NCI-H1105 (cell line): Measurements from ENCODE around the gene BPIFB2.
"Not testable (repeated sequence)": the region's sequence is repeated elsewhere in the genome, so short reads cannot be mapped to it uniquely, and the experiment has no call there.

ENCODE experiments used
- DNase-seq: peaks from one replicate; lab custom pipeline; 2025; lab: John Stamatoyannopoulos, UW

Gene BPIFB2

GRCh38 chr20:32970115-32970972 is 37.2 kb upstream of the BPIFB2 start:
- DNase-seq, result no peak

DNA sequence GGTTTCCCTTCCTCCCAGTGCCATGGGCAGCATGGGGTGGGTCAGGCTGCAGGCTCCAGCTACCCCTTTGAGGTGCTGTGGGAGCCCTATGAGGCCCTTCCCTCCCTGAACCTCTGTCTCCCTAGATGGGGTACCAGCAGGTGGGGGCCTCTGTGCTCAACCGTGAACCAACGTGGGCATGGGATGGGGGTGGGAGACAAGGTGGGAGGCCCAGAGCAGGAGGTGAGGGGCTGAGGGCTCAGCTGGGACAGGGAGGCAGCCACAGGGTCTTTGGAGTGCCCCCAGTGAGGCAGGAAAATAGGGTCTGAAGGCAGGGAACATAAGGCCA is 36.6 kb upstream of the BPIFB2 start:
- no peak for DNase-seq

- no peak for DNase-seq
Measured at GRCh38 chr20:32971703-32972161, 35.8 kb upstream of the BPIFB2 start.

GRCh38 chr20:32972181-32973076 is 35.1 kb upstream of the BPIFB2 start:
- no peak for DNase-seq

- no peak for DNase-seq
Measured at GRCh38 chr20:32973077-32973717, 34.3 kb upstream of the BPIFB2 start.

- DNase-seq, result not testable (repeated sequence)
Measured at GRCh38 chr20:32974204-32975064, 33.1 kb upstream of the BPIFB2 start.

GRCh38 chr20:32975121-32975520 is 32.4 kb upstream of the BPIFB2 start:
- not testable (repeated sequence) for DNase-seq

GRCh38 chr20:32975698-32976674 is 31.5 kb upstream of the BPIFB2 start:
- no peak for DNase-seq

DNA sequence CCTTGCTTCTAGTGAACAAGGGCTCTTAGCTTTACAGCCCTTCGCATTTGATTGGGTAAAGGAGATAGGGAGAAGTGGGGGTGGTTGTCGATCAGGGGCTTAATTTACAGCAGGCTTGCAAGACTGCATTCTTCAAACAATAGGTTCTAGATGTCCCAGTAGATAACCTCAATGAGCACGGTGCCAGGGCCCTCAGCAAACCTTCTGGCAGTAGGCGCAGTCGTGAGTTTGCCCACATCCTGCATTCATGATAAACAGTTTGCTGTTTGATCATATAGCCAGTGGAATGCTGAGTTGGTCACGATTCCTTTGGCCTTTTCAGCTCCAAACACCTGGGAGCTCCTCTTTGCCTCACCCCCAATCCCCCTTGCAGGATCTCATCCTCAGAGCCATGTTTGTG is 30.8 kb upstream of the BPIFB2 start:
- no peak for DNase-seq

DNA sequence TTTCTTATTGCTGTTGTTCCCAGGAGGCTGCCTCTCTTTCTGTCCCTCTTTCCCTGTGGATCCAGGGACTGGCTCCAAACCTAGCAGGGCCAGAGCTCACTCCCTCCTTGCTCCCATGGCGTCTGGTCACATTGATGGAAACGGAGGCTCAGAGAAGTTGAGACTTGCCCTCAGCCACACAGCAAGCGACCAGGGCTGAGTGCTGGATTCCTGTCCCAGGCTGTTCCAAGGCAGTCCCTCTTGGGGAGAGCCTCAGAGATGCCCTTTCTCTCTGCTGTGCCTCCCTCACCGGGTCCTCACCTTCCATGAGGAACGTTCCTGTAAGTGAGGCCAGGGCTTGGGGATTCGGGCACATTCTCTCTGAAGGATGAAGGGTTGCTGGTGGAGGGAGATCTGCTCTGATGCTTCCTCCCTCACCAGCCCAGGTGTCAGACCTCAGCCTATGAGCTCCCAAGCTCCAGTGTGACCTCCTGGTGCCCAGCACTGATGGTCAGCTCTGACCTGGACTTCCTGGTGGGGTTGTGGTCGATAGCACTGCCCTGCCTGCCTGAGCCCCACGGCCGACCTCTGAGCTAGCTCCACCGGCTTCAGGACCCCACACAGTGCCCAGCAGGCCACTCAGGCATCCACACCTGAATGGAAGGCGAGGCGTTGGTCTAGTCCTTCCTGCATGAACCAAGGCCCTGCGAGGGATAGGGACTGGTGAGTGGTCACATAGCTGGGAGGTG is 30.1 kb upstream of the BPIFB2 start:
- DNase-seq, result no peak

DNA sequence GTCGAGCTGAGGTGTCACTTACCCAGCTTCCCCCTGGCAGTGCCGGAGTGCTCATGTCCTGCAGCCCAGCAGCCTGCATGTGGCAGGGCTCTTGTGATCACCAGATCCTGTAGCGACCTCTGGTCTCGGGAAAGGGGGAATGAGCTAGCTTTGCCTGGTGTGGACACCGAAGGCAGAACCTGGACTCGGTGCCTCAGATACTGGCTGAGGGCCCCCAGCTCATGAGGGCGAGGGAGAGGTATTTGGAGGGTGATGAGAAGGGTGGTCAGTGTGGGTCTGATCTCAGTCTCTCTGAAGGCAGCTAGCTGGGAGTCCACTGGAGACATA is 29.5 kb upstream of the BPIFB2 start:
- no peak for DNase-seq

GRCh38 chr20:32979201-32979998 is 28.1 kb upstream of the BPIFB2 start:
- DNase-seq, result no peak

DNA sequence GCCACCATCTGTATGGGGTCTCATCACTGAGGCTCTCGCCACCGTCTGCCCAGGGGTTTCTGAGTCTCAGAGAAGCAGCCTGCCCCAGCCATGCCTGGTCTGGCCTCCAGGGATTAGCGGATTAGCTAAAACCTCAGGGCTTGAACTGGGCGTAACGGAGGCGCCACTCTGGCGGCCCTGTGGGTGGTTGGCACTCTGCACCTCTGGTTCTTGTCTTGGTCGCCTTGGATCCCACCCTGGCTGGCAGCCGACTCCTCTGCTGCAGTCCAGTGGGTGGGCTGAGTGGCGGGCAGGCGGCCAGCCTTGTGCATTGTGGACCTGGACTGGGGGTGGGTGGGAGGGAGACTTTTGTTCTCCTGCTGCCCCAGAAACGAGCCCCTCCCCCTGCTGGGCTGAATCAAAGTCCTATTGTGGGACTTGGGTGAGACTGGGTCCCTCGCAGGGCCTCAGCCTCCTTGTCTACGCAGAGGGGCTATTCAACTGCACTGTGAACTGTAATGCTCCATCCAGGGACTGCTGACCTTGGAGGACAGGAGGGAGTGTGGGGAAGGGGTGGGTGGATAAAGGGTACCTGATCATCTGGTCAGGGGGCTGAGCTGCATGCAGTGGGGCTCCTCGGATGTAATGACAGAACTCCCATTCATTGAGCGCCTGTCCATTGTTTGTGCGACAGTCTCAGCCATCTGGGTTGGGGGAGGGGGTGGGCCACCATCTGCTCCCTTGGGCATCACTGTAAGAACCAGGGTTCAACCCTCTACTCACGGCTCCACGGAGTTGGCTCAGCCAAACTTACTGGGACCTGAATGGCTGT is 27.2 kb upstream of the BPIFB2 start:
- no peak for DNase-seq

DNA sequence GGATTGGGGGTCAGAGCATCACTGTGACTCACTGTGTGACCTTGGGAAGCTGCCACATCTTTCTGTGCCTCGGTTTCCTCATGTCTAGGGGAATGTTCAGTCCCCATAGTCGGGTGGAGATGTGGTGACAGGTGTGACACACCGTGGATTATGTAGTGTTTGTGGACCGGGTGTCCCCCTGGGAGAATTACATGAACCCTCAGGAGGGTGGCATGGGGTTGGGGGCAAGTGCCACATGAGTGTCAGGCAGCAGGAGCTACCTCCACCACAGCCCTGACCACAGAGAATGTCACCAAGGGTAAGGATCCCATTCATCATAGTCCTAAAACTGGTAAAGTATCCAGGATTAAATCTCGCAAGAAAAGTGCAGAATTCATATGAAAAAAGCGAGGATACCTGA is 26.5 kb upstream of the BPIFB2 start:
- no peak for DNase-seq

GRCh38 chr20:32982617-32983458 is 24.7 kb upstream of the BPIFB2 start:
- peak; percentile 29 for DNase-seq

DNA sequence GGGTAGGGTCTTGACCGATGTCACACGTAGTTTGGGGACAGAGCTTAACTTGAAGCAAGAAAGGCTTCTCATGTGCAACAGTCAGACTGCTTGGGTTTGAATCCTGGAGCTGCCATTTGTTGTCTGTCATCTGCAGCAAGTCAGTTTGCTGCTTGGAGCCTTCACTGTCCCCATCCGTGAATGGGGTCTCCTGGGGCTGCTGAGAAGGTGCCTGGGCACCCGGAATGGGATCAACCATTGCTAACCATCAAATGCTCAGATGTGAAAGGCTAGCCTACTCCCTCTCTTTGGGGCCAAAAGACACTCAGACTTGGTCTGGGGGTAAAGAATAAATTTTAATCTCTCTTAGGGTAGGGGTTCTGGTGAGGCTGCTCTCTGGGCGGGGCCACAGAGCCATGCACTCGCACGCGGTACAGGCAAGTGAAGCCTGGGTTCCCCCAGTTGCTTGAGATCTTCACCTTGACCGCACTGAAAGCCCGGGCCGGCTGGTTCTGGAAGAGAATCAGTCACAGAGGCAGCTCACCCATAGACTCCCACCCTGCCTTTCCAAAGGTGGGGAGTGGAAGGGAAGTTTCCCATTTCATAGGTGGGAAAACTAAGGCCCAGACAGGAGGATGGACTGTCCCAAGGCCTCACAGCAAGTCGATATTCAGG is 23.9 kb upstream of the BPIFB2 start:
- DNase-seq, result no peak

DNA sequence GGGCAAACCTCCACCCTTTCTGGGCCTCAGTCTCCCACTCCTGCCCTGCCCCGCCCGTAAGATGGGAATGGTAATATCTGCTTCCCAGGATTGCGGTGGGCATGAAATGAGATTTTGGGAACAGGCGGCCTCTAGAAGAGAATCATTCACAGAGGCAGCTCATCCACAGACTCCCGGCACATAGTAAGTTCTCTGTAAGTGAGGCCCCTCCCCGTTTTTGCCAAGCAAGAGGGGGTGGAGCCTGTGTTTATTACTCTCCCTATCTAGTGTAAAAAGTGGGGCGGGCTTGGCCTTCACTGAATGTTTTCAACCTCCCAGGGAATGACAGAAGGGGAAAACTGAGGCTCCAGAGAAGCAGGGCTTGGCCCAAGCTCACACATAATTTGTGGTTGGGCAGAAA is 23.3 kb upstream of the BPIFB2 start:
- no peak for DNase-seq
